Measurements from ENCODE around the gene DNAJC3. TPM values are rescaled to one million over a fixed set of nuclear protein-coding genes. Genes with fewer than 3 reads are reported as not detected.

Gene DNAJC3, protein sequence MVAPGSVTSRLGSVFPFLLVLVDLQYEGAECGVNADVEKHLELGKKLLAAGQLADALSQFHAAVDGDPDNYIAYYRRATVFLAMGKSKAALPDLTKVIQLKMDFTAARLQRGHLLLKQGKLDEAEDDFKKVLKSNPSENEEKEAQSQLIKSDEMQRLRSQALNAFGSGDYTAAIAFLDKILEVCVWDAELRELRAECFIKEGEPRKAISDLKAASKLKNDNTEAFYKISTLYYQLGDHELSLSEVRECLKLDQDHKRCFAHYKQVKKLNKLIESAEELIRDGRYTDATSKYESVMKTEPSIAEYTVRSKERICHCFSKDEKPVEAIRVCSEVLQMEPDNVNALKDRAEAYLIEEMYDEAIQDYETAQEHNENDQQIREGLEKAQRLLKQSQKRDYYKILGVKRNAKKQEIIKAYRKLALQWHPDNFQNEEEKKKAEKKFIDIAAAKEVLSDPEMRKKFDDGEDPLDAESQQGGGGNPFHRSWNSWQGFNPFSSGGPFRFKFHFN
- total RNA-seq, result 41.3 TPM

DNA sequence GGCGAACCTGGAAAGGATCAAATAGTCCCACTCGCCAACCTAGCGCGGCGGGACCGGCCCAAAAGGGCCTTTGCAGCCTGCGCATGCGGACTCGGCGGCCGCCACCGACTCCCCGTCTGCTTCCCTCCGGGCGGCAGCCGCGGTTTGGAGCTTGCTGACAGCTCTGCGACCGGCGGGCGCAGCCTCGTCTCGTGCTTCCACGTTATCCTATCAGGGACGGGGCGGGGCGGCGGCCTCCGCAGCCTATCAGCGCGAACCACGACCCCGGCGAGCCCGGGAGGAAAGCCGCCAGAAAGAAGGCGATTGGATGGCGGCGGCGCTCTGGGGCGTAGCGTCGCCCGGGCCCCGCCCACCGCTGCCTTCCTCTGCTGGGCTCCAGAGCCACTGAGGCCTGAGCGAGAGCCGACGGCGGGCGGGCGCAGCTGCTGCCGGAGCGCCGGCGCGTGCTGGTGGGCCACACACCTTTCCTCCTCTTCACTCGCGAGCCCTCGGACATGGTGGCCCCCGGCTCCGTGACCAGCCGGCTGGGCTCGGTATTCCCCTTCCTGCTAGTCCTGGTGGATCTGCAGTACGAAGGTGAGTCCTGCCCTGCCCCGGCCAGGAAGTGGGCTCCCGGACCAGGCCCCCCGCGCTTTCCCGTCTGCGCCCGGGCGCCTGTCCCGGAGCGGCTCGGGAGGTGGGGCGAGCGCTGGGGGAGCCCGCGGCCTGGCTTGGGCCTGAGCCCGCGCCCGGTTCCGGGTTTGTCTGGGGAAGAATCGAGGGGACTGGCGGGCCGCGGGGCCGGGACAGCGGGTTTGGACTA lies at the start of gene DNAJC3:
Gene DNAJC3 (plus strand): TSS at position 378 of the 802 bp plus-strand sequence. CDS start 117 bp downstream, at position 495.

DNA sequence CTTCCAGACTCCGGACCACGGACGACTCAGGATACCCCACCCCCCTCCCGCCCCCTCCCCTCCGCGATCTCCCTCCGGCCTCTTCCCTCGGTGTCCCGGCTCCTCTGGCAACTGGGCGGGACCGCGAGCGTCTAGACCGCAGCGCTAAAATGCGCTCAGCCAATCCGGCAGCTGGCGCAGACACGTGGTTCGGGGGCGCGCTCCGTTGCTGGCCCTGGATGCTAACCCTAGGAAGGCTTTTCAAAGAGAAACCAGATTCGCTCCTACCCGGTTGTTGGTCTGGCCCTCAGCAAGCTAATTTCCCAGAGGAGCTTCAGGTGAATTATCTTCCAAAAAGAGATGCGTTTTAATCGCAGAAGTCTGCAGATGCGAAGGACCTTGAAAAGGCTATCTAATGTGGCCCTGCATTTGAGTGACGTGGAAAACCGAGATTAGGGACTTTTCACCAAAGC lies 32.3 kb upstream of the DNAJC3 start, which contains the start of gene DZIP1:
Gene DZIP1 (minus strand): TSS at position 106 of the 452 bp plus-strand sequence. CDS start 2,677 bp downstream, outside the sequence.

Small RNAs within 50 kb of the gene (small RNA-seq; reads per million reads assigned to genes)
- not detected for gene HMGN1P24

Other genes with a start within 250 kb of the DNAJC3 start
- 17.1 TPM for gene CLDN10, start 124.4 kb upstream of the DNAJC3 start, total RNA-seq
- gene DZIP1, start 32.4 kb upstream of the DNAJC3 start, total RNA-seq, result 84.0 TPM